Hepatic stellate cell (primary cell): ENCODE measurements around the gene MIS12.

Source experiments
- DNase-seq: peaks from one replicate; pipeline ENCODE4 v3.0.0; 2011; ENCODE audit warnings: low spot score

The MIS12 gene

GRCh38 chr17:5500247-5500588, 13.9 kb downstream of the MIS12 start:
- no peak for DNase-seq

- peak; percentile 91 for DNase-seq
These were observed 14.4 kb downstream of the MIS12 start for GRCh38 chr17:5500589-5501391.

DNA sequence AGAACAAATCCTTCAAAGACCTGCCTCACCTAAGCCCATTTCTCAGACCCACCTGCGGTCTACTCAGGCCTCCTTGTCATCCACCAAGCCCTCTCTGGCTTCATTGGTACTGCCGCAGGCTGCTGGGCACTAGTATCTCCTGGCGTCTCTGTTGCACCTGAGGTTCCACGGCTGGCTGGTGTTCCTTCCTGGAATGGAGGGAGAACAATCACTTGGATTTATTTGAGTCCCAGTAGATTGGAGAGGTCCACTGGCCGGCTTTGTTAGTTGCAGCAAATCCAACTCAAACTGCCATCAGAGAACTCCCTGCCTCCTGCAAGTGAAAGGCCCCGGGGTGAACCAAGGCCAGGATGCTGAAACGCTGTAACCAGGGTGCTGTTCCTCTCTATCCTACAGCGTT, 15.3 kb downstream of the MIS12 start:
- DNase-seq = no peak

DNA sequence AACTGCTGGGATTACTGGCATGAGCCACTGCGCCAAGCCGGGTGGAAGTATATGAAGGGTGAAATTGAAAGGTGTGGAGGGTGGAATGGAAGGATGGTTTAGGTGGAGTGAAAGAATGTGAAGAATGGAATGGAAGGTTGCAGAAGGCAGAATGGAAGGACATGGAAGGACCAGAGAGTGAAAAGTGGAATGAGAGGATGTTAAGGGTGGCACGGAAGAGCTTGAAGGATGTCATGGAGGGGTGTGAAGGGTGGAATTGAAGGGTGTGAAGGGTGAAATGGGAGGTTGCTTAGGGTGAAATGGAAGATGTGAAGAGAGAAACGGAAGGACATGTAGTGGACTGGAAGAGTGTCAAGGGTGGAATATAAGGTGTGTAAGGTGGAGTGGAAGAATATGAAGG, 16.2 kb downstream of the MIS12 start:
- no peak for DNase-seq

- DNase-seq = no peak
These were observed 19.9 kb downstream of the MIS12 start for GRCh38 chr17:5506307-5506706.

- DNase-seq = peak; percentile 38
These were observed 22.4 kb downstream of the MIS12 start for GRCh38 chr17:5508810-5509209.

DNA sequence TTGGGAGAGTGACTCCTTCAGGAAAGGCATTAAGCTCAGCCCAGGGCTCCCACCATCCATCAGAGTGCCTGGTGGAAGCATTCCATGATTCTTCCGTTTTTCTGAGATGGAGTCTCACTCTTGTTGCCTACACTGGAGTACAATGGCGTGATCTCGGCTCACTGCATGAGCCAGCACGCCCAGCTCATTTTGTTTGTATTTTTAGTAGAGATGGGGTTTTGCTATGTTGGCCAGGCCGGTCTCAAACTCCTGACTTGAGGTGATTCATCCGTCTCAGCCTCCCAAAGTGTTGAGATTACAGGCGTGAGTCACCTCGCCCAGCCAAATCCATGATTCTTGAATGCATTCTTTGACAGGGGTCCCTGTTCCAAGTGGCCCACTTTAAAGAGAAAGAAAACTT, 23.1 kb downstream of the MIS12 start:
- DNase-seq = no peak

GRCh38 chr17:5510771-5511170, 24.4 kb downstream of the MIS12 start:
- no peak for DNase-seq

GRCh38 chr17:5511401-5512225, 25.2 kb downstream of the MIS12 start:
- peak; percentile 41 for DNase-seq

DNA sequence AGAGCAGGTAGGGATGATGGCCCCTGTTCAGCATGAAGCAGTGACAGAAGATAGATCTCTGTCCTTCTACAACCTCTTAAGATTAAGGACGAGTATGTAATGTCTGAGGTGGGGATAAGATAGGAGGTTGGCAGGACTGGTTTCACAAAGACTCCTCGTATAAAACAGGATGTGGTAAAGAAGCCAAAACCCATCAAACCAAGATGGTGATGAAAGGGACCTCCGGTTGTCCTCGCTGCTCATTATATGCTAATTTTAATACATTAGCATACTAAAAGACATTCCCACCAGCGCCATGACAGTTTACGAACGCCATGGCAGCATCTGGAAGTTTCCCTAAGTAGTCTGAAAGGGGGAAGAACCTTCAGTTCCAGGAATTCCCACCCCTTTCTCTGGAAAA, 27.3 kb downstream of the MIS12 start:
- DNase-seq = no peak

GRCh38 chr17:5514976-5515375, 28.6 kb downstream of the MIS12 start:
- DNase-seq = no peak

- peak; percentile 89 for DNase-seq
These were observed 29.9 kb downstream of the MIS12 start for GRCh38 chr17:5516060-5516792.

DNA sequence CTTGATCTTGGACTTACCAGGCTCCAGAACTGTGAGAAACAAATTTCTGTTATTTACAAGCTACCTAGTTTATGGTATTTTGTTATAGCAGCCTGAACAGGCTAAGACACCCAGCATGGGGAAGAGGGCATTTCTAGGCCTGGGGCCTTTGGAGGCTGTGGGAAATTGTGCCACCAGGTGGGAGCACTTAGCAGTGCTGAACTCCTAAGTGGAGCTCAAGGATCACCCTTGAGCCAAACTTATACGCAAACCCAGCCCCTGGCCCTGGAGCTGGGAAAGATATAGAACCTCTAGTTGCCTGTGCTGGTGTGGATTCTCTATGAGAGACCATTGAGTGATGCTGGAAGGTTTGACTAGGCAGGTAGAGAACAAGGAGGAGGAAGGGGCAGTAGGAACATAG, 36.1 kb downstream of the MIS12 start:
- DNase-seq = no peak

GRCh38 chr17:5523249-5523648, 36.9 kb downstream of the MIS12 start:
- no peak for DNase-seq

- peak; percentile 97 for DNase-seq
These were observed 40.6 kb downstream of the MIS12 start for GRCh38 chr17:5526821-5527598.

- DNase-seq = no peak
These were observed 41.4 kb downstream of the MIS12 start for GRCh38 chr17:5527601-5528250.

DNA sequence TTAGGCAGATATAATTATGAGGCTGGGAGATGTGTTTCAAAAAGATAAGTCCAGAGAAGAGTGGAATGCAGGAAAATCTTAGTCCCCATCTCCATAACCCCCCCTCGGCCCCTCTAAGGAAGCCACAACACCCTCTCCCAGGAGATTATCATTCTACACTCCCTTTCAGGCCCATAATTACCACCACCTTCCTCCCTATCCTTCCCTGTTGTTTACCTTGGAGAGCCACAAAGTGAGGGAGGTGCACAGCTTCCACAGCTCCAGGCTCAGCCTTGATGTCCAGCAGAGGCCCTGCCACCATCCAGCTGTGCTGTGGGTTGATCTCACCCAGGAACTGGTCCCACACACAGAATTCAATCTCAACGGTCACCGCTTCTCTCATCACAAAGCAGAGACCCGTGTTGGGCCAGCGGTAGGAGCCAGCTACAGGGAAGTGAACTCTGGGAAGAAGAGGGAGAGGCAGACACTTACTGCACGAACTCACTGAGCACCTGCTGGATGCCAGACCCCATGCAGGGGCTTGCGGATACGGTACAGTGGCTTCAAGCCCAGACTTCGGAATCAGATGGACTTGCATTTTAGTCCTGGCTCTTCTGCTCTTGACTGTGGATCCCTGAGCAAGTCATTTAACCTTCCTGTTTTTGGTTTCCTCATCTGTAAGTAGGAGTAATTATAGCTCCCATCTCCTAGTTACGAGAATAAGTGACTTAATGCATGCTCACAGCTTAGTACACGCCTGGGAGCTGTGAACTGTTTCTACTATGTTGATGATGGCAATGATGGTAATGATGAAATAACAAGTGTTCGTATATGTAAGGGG, 44.1 kb downstream of the MIS12 start:
- DNase-seq = no peak

DNA sequence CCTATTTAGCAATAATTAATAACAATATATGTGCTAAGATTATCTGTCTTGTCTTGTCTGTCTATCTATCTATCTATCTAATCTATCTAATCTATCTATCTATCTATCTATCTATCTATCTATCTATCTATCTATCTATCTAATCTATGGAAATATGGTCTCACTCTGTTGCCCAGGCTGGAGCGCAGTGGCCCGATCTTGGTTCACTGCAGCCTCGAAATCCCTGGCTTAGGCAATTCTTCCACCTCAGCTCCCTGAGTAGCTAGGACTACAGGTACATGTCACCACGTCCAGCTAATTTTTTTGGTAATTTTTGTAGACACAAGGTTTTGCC, 44.7 kb downstream of the MIS12 start:
- no peak for DNase-seq

GRCh38 chr17:5532581-5532980, 46.2 kb downstream of the MIS12 start:
- DNase-seq = no peak

DNA sequence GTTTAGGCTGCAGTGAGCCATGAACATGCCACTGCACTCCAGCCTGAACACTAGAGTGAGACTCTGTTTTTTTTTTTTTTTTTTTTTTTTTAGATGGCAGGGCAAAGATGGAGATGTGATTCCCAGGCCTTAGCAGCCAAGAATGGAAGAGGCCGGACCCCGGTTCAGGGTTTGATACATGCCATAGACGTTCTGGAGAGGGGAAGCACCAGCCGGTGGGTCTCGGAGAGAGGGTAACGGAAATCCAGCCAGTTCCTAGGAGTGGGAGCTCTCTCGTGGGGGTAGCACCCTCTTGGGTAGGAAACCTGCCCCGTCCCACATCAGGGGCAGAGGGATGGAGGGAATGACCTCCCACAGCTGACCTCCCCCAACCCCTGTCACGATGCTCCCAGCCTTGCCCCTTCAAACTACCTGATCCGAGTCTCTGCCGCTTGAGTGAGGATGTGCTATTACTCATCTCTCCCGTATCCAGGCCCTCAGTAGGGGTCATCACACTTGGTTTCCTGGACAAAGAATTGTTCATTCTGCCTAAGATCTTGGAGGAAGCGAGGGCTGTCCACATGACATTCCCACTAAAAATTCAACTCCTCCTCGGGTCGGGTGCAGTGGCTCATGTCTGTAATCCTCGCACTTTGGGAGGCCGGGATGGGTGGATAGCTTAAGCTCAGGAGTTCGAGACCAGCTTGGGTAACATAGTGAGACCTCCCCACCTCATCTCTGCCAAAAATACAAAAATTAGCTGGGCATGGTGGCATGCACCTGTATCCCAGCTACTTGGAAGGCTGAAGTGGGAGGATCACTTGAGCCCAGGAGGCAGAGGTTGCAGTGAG, 47.3 kb downstream of the MIS12 start:
- no peak for DNase-seq
